ENCODE measurements around the gene ANKMY2. TPM values are rescaled to one million over a fixed set of nuclear protein-coding genes. Genes with fewer than 3 reads are reported as not detected.

ANKMY2 gene
- total RNA-seq, 2 experiments from 2014 or later = 9.8 to 10.5 TPM

- H3K4me1 Mint-ChIP-seq (ENCODE audit: low read depth) = no peaks in the 10 kb centered on the region
- POLR2A ChIA-PET = no interaction called here
- DNase-seq (no peak), ATAC-seq (no peak)
- H3K36me3 Mint-ChIP-seq (ENCODE audit: low read depth) = no peaks in the 10 kb centered on the region
- CTCF ChIA-PET = no interaction called here
- H3K27me3 Mint-ChIP-seq = no peaks in the 10 kb centered on the region
- TF ChIP-seq CTCF (IDR thresholded peaks at IDR 0.05) = no peak
- H3K9me3 Mint-ChIP-seq = no peaks in the 10 kb centered on the region
- no peak overlapping the region for H3K4me3 Mint-ChIP-seq
- intact Hi-C loops (cut with micrococcal nuclease) = no loop called here
- H3K27ac Mint-ChIP-seq = no peak overlapping the region
These were observed 66.3 kb downstream of the ANKMY2 start for GRCh38 chr7:16579216-16579615.

- no peak for ATAC-seq
- intact Hi-C loops (cut with micrococcal nuclease) = no loop called here
- TF ChIP-seq CTCF (IDR thresholded peaks at IDR 0.05) = no peak
- Mint-ChIP-seq H3K27me3 (peaks cover 6% of the 10 kb centered on the region), H3K4me1 (ENCODE audit: low read depth) (no peaks in the 10 kb centered on the region), H3K27ac (no peak overlapping the region), H3K36me3 (ENCODE audit: low read depth) (peaks cover 2% of the 10 kb centered on the region), H3K4me3 (no peak overlapping the region), H3K9me3 (peaks cover 2% of the 10 kb centered on the region)
- ChIA-PET CTCF (no interaction called here), POLR2A (no interaction called here)
- DNase-seq = no peak
These were observed 73.6 kb downstream of the ANKMY2 start for GRCh38 chr7:16571941-16572340.

- Mint-ChIP-seq H3K9me3 (no peaks in the 10 kb centered on the region), H3K27ac (peak overlapping the region; percentile 55), H3K4me1 (ENCODE audit: low read depth) (peaks cover 21% of the 10 kb centered on the region), H3K27me3 (peaks cover 4% of the 10 kb centered on the region), H3K4me3 (no peak overlapping the region), H3K36me3 (ENCODE audit: low read depth) (no peaks in the 10 kb centered on the region)
- peak; percentile 68 for ATAC-seq
- POLR2A ChIA-PET = interaction anchor here (0.6 to 2.6 kb wide), 3 partner anchors 144 to 487 kb away, joined by 3 to 9 read pairs (median 3); partner anchors contain the start of gene CRPPA
- CTCF ChIA-PET = interaction anchor here (0.6 to 3.3 kb wide), 54 partner anchors 8 to 708 kb away, joined by 3 to 63 read pairs (median 4); partner anchors contain the start of gene CRPPA
- intact Hi-C loops (cut with micrococcal nuclease) = loop anchor here (1.0 to 10.0 kb wide), 3 partner anchors 133 to 486 kb away; no protein-coding TSS in a partner anchor
- peak; percentile 79 for TF ChIP-seq CTCF (IDR thresholded peaks at IDR 0.05)
- peak; percentile 46 for DNase-seq
These were observed 80.6 kb downstream of the ANKMY2 start for GRCh38 chr7:16564909-16565426.

- ChIA-PET CTCF (interaction anchor here (0.7 to 3.3 kb wide), 31 partner anchors 9 to 514 kb away, joined by 3 to 63 read pairs (median 5); partner anchors contain the start of gene CRPPA), POLR2A (interaction anchor here (2.6 kb wide), 1 partner anchor 143 kb away, joined by 9 read pairs; the partner anchor contains the start of gene CRPPA)
- intact Hi-C loops (cut with micrococcal nuclease) = loop anchor here (2.0 to 10.0 kb wide), 2 partner anchors 449 to 485 kb away; no protein-coding TSS in a partner anchor
- Mint-ChIP-seq H3K4me1 (ENCODE audit: low read depth) (peaks cover 21% of the 10 kb centered on the region), H3K4me3 (peak overlapping the region; percentile 15), H3K36me3 (ENCODE audit: low read depth) (no peaks in the 10 kb centered on the region), H3K9me3 (no peaks in the 10 kb centered on the region), H3K27me3 (peaks cover 4% of the 10 kb centered on the region), H3K27ac (peak overlapping the region; percentile 84)
- no peak for TF ChIP-seq CTCF (IDR thresholded peaks at IDR 0.05)
- DNase-seq (no peak), ATAC-seq (peak; percentile 64)
These were observed 81.6 kb downstream of the ANKMY2 start for GRCh38 chr7:16564023-16564380.

- Mint-ChIP-seq H3K9me3 (no peaks in the 10 kb centered on the region), H3K4me1 (ENCODE audit: low read depth) (peaks cover 21% of the 10 kb centered on the region), H3K27ac (peak overlapping the region; percentile 84), H3K36me3 (ENCODE audit: low read depth) (no peaks in the 10 kb centered on the region), H3K27me3 (peaks cover 2% of the 10 kb centered on the region), H3K4me3 (peak overlapping the region; percentile 62)
- no peak for TF ChIP-seq CTCF (IDR thresholded peaks at IDR 0.05)
- ChIA-PET POLR2A (no interaction called here), CTCF (interaction anchor here (0.6 to 3.3 kb wide), 6 partner anchors 14 to 132 kb away, joined by 3 to 63 read pairs (median 6); no protein-coding TSS in a partner anchor)
- DNase-seq (peak; percentile 9), ATAC-seq (peak; percentile 80)
- intact Hi-C loops (cut with micrococcal nuclease) = loop anchor here (2.0 to 10.0 kb wide), 2 partner anchors 449 to 485 kb away; no protein-coding TSS in a partner anchor
These were observed 82.1 kb downstream of the ANKMY2 start for GRCh38 chr7:16563281-16564022.
